HG03442 (cell line): ENCODE measurements around the gene CDT1.

Experiments used
- ATAC-seq: cut with Tn5 transposase; IDR thresholded peaks from one replicate; pipeline ENCODE4 v1.9.1; 2021; ENCODE audit warnings: mild to moderate bottlenecking, moderate library complexity; ENCODE audit not compliant: unreplicated experiment

CDT1 gene

GRCh38 chr16:88803264-88803987, at the start of gene CDT1:
Gene CDT1, plus strand, starts transcription at chr16:88803789. Its CDS starts 43 bp downstream, at chr16:88803832.
- peak; percentile 57 for ATAC-seq

- no peak for ATAC-seq
Measured at GRCh38 chr16:88754109-88754911, 49.3 kb upstream of the CDT1 start.

- no peak for ATAC-seq
Measured at GRCh38 chr16:88754912-88755744, 48.5 kb upstream of the CDT1 start.

GRCh38 chr16:88755745-88756443, 47.7 kb upstream of the CDT1 start:
- ATAC-seq = no peak

- no peak for ATAC-seq
Measured at GRCh38 chr16:88758227-88758943, 45.2 kb upstream of the CDT1 start.

- no peak for ATAC-seq
Measured at GRCh38 chr16:88758944-88759244, 44.7 kb upstream of the CDT1 start.

GRCh38 chr16:88759245-88759975, 44.2 kb upstream of the CDT1 start:
- no peak for ATAC-seq

- ATAC-seq = no peak
Measured at GRCh38 chr16:88759976-88760350, 43.6 kb upstream of the CDT1 start.

- no peak for ATAC-seq
Measured at GRCh38 chr16:88760424-88761142, 43.0 kb upstream of the CDT1 start.

- ATAC-seq = no peak
Measured at GRCh38 chr16:88761143-88761534, 42.5 kb upstream of the CDT1 start.

- ATAC-seq = no peak
Measured at GRCh38 chr16:88761830-88762229, 41.8 kb upstream of the CDT1 start.

GRCh38 chr16:88762258-88762870, 41.2 kb upstream of the CDT1 start:
- ATAC-seq = no peak

GRCh38 chr16:88762941-88763340, 40.6 kb upstream of the CDT1 start:
- no peak for ATAC-seq

- ATAC-seq = no peak
Measured at GRCh38 chr16:88763502-88764053, 40.0 kb upstream of the CDT1 start.

- no peak for ATAC-seq
Measured at GRCh38 chr16:88764080-88764479, 39.5 kb upstream of the CDT1 start.

GRCh38 chr16:88764913-88765349, 38.7 kb upstream of the CDT1 start:
- ATAC-seq = no peak

GRCh38 chr16:88766975-88767374, 36.6 kb upstream of the CDT1 start:
- no peak for ATAC-seq

- ATAC-seq = no peak
Measured at GRCh38 chr16:88767546-88768070, 36.0 kb upstream of the CDT1 start.
